GM18498 (cell line): ENCODE measurements around the gene RTL5.
"Not testable (repeated sequence)": the region's sequence is repeated elsewhere in the genome, so short reads cannot be mapped to it uniquely, and the experiment has no call there.

Experiments
- ATAC-seq: cut with Tn5 transposase; IDR thresholded peaks from one replicate; pipeline ENCODE4 v1.9.1; 2021; ENCODE audit warnings: mild to moderate bottlenecking, moderate library complexity; ENCODE audit not compliant: unreplicated experiment

The RTL5 gene

GRCh38 chrX:72131317-72132294, at the start of gene RTL5:
TSS of gene RTL5 (minus strand) at chrX:72131915.
- peak; percentile 68 for ATAC-seq

- ATAC-seq: no peak
Observed at GRCh38 chrX:72180539-72180938, 48.8 kb upstream of the RTL5 start.

- ATAC-seq: no peak
Observed at GRCh38 chrX:72176981-72177380, 45.3 kb upstream of the RTL5 start.

- not testable (repeated sequence) for ATAC-seq
Observed at GRCh38 chrX:72176289-72176688, 44.6 kb upstream of the RTL5 start.

- ATAC-seq: no peak
Observed at GRCh38 chrX:72169008-72169728, 37.5 kb upstream of the RTL5 start.

- no peak for ATAC-seq
Observed at GRCh38 chrX:72165551-72165950, 33.8 kb upstream of the RTL5 start.

GRCh38 chrX:72159769-72160168, 28.1 kb upstream of the RTL5 start:
- ATAC-seq: no peak

GRCh38 chrX:72158773-72159172, 27.1 kb upstream of the RTL5 start:
- no peak for ATAC-seq

- no peak for ATAC-seq
Observed at GRCh38 chrX:72146527-72146926, 14.8 kb upstream of the RTL5 start.

GRCh38 chrX:72145181-72145580, 13.5 kb upstream of the RTL5 start:
- ATAC-seq: no peak

- no peak for ATAC-seq
Observed at GRCh38 chrX:72143609-72143907, 11.8 kb upstream of the RTL5 start.

- ATAC-seq: no peak
Observed at GRCh38 chrX:72142794-72143608, 11.3 kb upstream of the RTL5 start.

- no peak for ATAC-seq
Observed at GRCh38 chrX:72142094-72142793, 10.5 kb upstream of the RTL5 start.

GRCh38 chrX:72141372-72142004, 9.8 kb upstream of the RTL5 start:
- peak; percentile 77 for ATAC-seq

GRCh38 chrX:72139538-72139937, 7.8 kb upstream of the RTL5 start:
- ATAC-seq: no peak

- no peak for ATAC-seq
Observed at GRCh38 chrX:72137846-72138495, 6.3 kb upstream of the RTL5 start.

GRCh38 chrX:72133851-72134546, 2.3 kb upstream of the RTL5 start:
- no peak for ATAC-seq

- no peak for ATAC-seq
Observed at GRCh38 chrX:72132456-72132855, 741 bp upstream of the RTL5 start.

GRCh38 chrX:72130762-72131250, 909 bp downstream of the RTL5 start:
- ATAC-seq: no peak
